ENCODE measurements around the gene TEKT3. TPM values are rescaled to one million over a fixed set of nuclear protein-coding genes. Genes with fewer than 3 reads are reported as not detected.

The TEKT3 gene
- polyA plus RNA-seq, 1 of the 3 experiments (the other 2 are of a cell fraction) = 0.62 TPM

GRCh38 chr17:15257258-15257788 is 84.1 kb downstream of the TEKT3 start (continued):
- TF ChIP-seq CTCF (IDR thresholded peaks at IDR 0.05) (peak; percentile 85), MAX (IDR thresholded peaks at IDR 0.05; ENCODE audit: low read depth) (peak; percentile 88), FOXM1 (IDR thresholded peaks at IDR 0.05; ENCODE audit: low read depth) (no peak), USF1 (IDR thresholded peaks at IDR 0.05; ENCODE audit: borderline replicate concordance, low read depth) (no peak), EZH2phosphoT487 (IDR thresholded peaks at IDR 0.05; ENCODE audit: borderline replicate concordance, low read depth) (no peak), SMC3 (IDR thresholded peaks at IDR 0.05; ENCODE audit: low read depth, low read length) (peak; percentile 84), GABPA (IDR thresholded peaks at IDR 0.05; ENCODE audit: low read depth) (no peak), TEAD4 (IDR thresholded peaks at IDR 0.05; ENCODE audit: borderline replicate concordance, insufficient read depth) (no peak), RAD21 (IDR thresholded peaks at IDR 0.05; ENCODE audit: low read length) (peak; percentile 73), NRF1 (IDR thresholded peaks at IDR 0.05; ENCODE audit: low read depth, low read length) (no peak), TCF12 (IDR thresholded peaks at IDR 0.05) (peak; percentile 45), MEF2A (IDR thresholded peaks at IDR 0.05; ENCODE audit: borderline replicate concordance, low read depth) (no peak), SIN3A (IDR thresholded peaks at IDR 0.05; ENCODE audit: borderline replicate concordance, low read depth, low read length) (peak; percentile 58; the same call in 1 of the 2 replicates), FOSL2 (IDR thresholded peaks at IDR 0.05; ENCODE audit: borderline replicate concordance, low read depth) (no peak), EP300 (IDR thresholded peaks at IDR 0.05; ENCODE audit: borderline replicate concordance in 1 of 2, low read depth in 1 of 2, low read length in 1 of 2) (peak in 1 of 2 experiments; percentile 16; a peak in 1 of 4 replicates), NFIC (IDR thresholded peaks at IDR 0.05; ENCODE audit: borderline replicate concordance) (peak; percentile 86), TAF1 (IDR thresholded peaks at IDR 0.05; ENCODE audit: borderline replicate concordance, low read depth, low read length) (no peak), GATA2 (CRISPR knock-in tag; IDR thresholded peaks at IDR 0.05) (peak; percentile 40; the same call in 1 of the 2 replicates), YY1 (IDR thresholded peaks at IDR 0.05; ENCODE audit: low read depth) (no peak), MXI1 (IDR thresholded peaks at IDR 0.05; ENCODE audit: low read depth, low read length) (peak; percentile 93), POLR2AphosphoS5 (IDR thresholded peaks at IDR 0.05; ENCODE audit: low read depth, low read length) (no peak), ZBTB33 (IDR thresholded peaks at IDR 0.05; ENCODE audit: borderline replicate concordance, low read depth) (no peak), ELF1 (IDR thresholded peaks at IDR 0.05) (no peak)

Measured in SK-N-SH (cell line).